T-helper 17 cell (primary cell): ENCODE results near the gene SLC22A4. TPM values are rescaled to one million over a fixed set of nuclear protein-coding genes. Genes with fewer than 3 reads are reported as not detected.
A peak's percentile ranks its signal among the peaks of the same experiment; 100 is the strongest.

Experiments used
- ATAC-seq: fragments of 150-1000 bp; cut with Tn5 transposase; 2 replicates; pipeline ENCODE4 v1.10.0; 2021; ENCODE audit warnings: mild to moderate bottlenecking, moderate library complexity
- DNase-seq, 3 donors: peaks; one replicate each; pipeline versions ENCODE4 v3.0.0 to v3.0.0-alpha.2; 2020 to 2021
- H3K9me3 ChIP-seq: one replicate; pipeline ENCODE4 v1.7.0; 2013; ENCODE audit warnings: low read length, mild to moderate bottlenecking; ENCODE audit not compliant: control insufficient read depth, poor library complexity, severe bottlenecking
- H3K27ac Mint-ChIP-seq: one replicate; pipeline ENCODE4 v1.8.0; 2022; ENCODE audit warnings: mild to moderate bottlenecking, moderate library complexity, mixed read lengths
- H3K27me3 Mint-ChIP-seq: one replicate; pipeline ENCODE4 v1.8.0; 2022; ENCODE audit warnings: mixed read lengths
- H3K36me3 Mint-ChIP-seq: one replicate; pipeline ENCODE4 v1.8.0; 2022; ENCODE audit warnings: low read depth, mixed read lengths
- H3K4me1 Mint-ChIP-seq: one replicate; pipeline ENCODE4 v1.8.0; 2022; ENCODE audit warnings: mild to moderate bottlenecking, mixed read lengths
- H3K4me3 Mint-ChIP-seq: one replicate; pipeline ENCODE4 v1.8.0; 2022; ENCODE audit warnings: mild to moderate bottlenecking, moderate library complexity, mixed read lengths
- total RNA-seq, 4 donors: library from RNA in 2 of 4; stranded (reverse) in 2 of 4; gene quantifications; one replicate each; pipeline ENCODE4 v1.2.3 and lab custom pipeline; 2022 to 2026

The SLC22A4 gene
- total RNA-seq, 2 donors from 2014 or later: 0.70 TPM; not detected in 1

DNA sequence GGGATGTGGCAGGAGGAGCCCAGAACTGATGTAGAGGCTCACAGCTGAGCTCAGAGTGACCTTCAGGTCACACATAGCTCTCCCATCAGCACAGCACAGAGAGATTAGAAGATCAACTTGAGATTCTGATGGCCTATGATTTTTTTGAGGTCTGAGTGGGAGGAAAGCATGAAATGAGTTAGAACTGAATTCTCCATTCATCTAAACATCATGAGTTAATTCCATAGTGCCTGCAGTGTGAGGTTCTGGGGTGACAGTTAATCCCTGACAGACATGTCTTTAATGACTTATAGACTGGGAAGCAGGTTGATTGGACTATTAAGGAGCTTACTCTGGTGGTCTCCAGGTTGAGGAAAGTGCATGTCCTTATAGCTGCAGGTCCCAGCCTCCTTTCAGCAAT is 97.7 kb downstream of the SLC22A4 start:
- ATAC-seq: no peak
- Mint-ChIP-seq H3K4me1 (peaks cover 67% of the 10 kb centered on the region), H3K36me3 (no peaks in the 10 kb centered on the region), H3K4me3 (peak overlapping the region; percentile 39), H3K27ac (peak overlapping the region; percentile 87), H3K27me3 (no peaks in the 10 kb centered on the region)
- DNase-seq: no peak
- no peaks in the 10 kb centered on the region for H3K9me3 ChIP-seq

DNA sequence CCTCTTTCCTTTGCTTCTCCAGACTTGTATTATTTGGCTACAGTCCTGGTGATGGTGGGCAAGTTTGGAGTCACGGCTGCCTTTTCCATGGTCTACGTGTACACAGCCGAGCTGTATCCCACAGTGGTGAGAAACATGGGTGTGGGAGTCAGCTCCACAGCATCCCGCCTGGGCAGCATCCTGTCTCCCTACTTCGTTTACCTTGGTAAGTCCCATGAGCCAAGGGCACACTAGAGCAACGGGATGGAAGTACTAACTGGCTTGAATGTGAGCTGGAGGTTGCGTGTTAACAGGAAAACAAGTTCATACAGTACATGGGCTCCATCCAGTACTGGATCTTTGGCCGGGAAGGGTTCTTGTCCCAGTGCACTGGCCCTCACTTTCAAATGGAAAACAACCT is 98.2 kb downstream of the SLC22A4 start:
- Mint-ChIP-seq H3K36me3 (no peaks in the 10 kb centered on the region), H3K27ac (peak overlapping the region; percentile 87), H3K27me3 (no peaks in the 10 kb centered on the region), H3K4me3 (no peak overlapping the region), H3K4me1 (peaks cover 72% of the 10 kb centered on the region)
- no peaks in the 10 kb centered on the region for H3K9me3 ChIP-seq
- DNase-seq (no peak), ATAC-seq (no peak)

DNA sequence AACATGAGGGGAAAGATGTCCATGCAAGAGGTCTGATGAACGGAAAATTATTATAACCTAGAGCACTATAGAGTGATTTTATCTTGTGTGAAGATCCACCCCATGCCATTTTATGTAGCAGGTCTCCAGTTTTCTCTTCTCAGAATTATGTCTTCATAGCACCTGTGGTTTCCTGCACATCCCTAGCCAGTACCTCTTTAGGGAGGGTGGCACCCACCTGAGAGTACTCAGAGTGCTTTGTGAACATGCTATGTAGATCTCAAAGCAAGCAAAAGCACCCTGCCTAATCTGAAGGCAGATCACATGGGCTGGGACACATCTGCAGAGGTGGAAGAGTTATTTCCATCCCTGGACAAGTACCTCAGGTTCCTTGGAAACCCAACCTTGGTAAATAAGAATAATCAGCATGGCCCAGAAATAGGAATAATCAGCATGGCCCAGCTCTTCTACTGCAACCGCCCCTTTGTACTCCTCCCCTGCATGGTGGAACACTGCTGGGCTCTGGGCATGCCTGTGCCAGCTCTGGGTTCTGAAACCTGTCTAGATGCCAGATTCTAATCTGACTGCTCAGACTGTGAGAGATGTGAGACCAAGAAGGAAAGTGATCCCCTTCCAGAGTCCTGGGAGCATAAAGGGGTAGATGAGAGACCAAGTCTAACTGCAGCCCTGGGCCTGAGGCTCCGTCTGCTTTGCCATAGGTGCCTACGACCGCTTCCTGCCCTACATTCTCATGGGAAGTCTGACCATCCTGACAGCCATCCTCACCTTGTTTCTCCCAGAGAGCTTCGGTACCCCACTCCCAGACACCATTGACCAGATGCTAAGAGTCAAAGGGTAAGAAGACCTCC is 99.0 kb downstream of the SLC22A4 start:
- H3K27me3 Mint-ChIP-seq: no peaks in the 10 kb centered on the region
- DNase-seq (no peak), ATAC-seq (no peak)
- H3K27ac Mint-ChIP-seq: peak overlapping the region; percentile 87
- H3K9me3 ChIP-seq: no peaks in the 10 kb centered on the region
- peak overlapping the region; percentile 21 for H3K4me3 Mint-ChIP-seq
- peaks cover 74% of the 10 kb centered on the region for H3K4me1 Mint-ChIP-seq
- H3K36me3 Mint-ChIP-seq: no peaks in the 10 kb centered on the region

Other genes with a start within 250 kb of the SLC22A4 start
- not detected for gene IL3, start 233.7 kb upstream of the SLC22A4 start, total RNA-seq
- gene CSF2, start 220.6 kb upstream of the SLC22A4 start, total RNA-seq: not detected
- under 1 TPM in 1 of 2 donors, not detected in 1; 0.50 TPM for gene P4HA2, start 66.5 kb upstream of the SLC22A4 start, total RNA-seq
- not detected for gene PDLIM4, start 36.7 kb upstream of the SLC22A4 start, total RNA-seq
- gene SLC22A5, start 75.3 kb downstream of the SLC22A4 start, total RNA-seq: 1 to 10 TPM; 3.4 to 3.7 TPM
- gene IRF1, start 196.4 kb downstream of the SLC22A4 start, total RNA-seq: 100 to 1,000 TPM; 590 to 639 TPM
- not detected for gene IL5, start 249.1 kb downstream of the SLC22A4 start, total RNA-seq